K562 (cell line): ENCODE data around the gene PSMA5. TPM values are rescaled to one million over a fixed set of nuclear protein-coding genes. Genes with fewer than 3 reads are reported as not detected.

Experiments used
- ATAC-seq: fragments of 200-7000 bp; cut with Tn5 transposase; 3 replicates; pipeline ENCODE4 v1.9.1; 2020; ENCODE audit warnings: moderate library complexity
- BruUV-seq: library from RNA; stranded (reverse); fragments of 400-500 nt; replicated peaks from 2 replicates; lab custom pipeline; 2021; lab: Mats Ljungman, UMichigan
- CTCF ChIA-PET: fragments of 300-600 bp; formaldehyde crosslinking; extraction: SDS; loops from one replicate; lab custom pipeline; 2021; ENCODE audit warnings: low intra/inter-chr PET ratio; lab: Yijun Ruan, JAX
- POLR2A ChIA-PET: fragments of 300-600, 350-650 bp; sonication (Branson Sonifier 250); formaldehyde crosslinking; extraction: SDS; loops from one replicate; lab custom pipeline; 2021; ENCODE audit warnings: antibody characterized with exemption, inconsistent platforms; lab: Yijun Ruan, JAX
- DNase-seq, 4 experiments: peaks; one replicate each; pipeline versions ENCODE4 v3.0.0 to v3.0.0-alpha.2; 2011 to 2018; ENCODE audit warnings: low spot score in 3 of 4, mixed read lengths in 3 of 4; ENCODE audit errors: extremely low read depth in 1 of 4
- FAIRE-seq: peaks from 2 replicates; lab custom pipeline; 2011; peaks lifted over from hg19 to GRCh38; lab: Jason Lieb, UNC
- H2AFZ ChIP-seq: 2 replicates; pipeline ENCODE4 v1.6.0; 2011; ENCODE audit warnings: low read depth, low read length, control low read depth, inconsistent platforms
- H3K27ac ChIP-seq: fragments of 200-600 bp; 3 replicates; pipeline ENCODE4 v1.8.0; 2011; ENCODE audit warnings: low read depth, mild to moderate bottlenecking, control low read depth, inconsistent platforms, low read length, moderate library complexity, mixed read lengths; ENCODE audit errors: extremely low read depth
- H3K27me3 ChIP-seq, 2 experiments: fragments of 300-600 bp in 1 of 2; 2 replicates in 1 of 2; 3 replicates in 1 of 2; pipeline versions ENCODE4 v1.6.0 to v1.8.0; 2011; ENCODE audit warnings: inconsistent platforms in 2 of 2, low read length in 2 of 2, mild to moderate bottlenecking in 1 of 2, mixed read lengths in 1 of 2, moderate library complexity in 1 of 2; ENCODE audit not compliant: control insufficient read depth in 2 of 2, insufficient read depth in 2 of 2
- H3K36me3 ChIP-seq: fragments of 300-600 bp; 3 replicates; pipeline ENCODE4 v1.8.0; 2011; ENCODE audit warnings: mild to moderate bottlenecking, low read length, inconsistent platforms; ENCODE audit not compliant: control insufficient read depth, insufficient read depth
- H3K4me1 ChIP-seq, 2 experiments: fragments of 200-600 bp in 1 of 2; replicated peaks in 1 of 2; 2 replicates in 1 of 2; 3 replicates in 1 of 2; pipeline versions ENCODE4 v1.5.1 to v1.8.0; 2011; ENCODE audit warnings: inconsistent platforms in 2 of 2, low read length in 2 of 2, mild to moderate bottlenecking in 1 of 2, mixed read lengths in 1 of 2, moderate library complexity in 1 of 2; ENCODE audit not compliant: control insufficient read depth in 2 of 2, insufficient read depth in 2 of 2
- H3K4me2 ChIP-seq: 2 replicates; pipeline ENCODE4 v1.6.1; 2011; ENCODE audit warnings: low read length, control low read depth, inconsistent platforms, mixed read lengths; ENCODE audit not compliant: insufficient read depth
- H3K4me3 ChIP-seq: fragments of 200-600 bp; sonication (generic), shearing (Covaris generic); 2 replicates; pipeline ENCODE4 v1.5.1; 2016; ENCODE audit warnings: control low read depth, inconsistent platforms
- H3K79me2 ChIP-seq: fragments of 200-600 bp; 3 replicates; pipeline ENCODE4 v1.8.0; 2011; ENCODE audit warnings: low read length, inconsistent platforms; ENCODE audit not compliant: control insufficient read depth, insufficient read depth
- H3K9ac ChIP-seq, 2 experiments: 2 replicates each; pipeline versions ENCODE4 v1.6.0 to v1.6.1; 2011; ENCODE audit warnings: low read depth in 2 of 2, low read length in 2 of 2, control low read depth in 1 of 2, inconsistent platforms in 1 of 2, mild to moderate bottlenecking in 1 of 2, mixed read lengths in 1 of 2; ENCODE audit not compliant: insufficient read depth in 1 of 2
- H3K9me1 ChIP-seq: one replicate; pipeline ENCODE4 v1.6.0; 2011; ENCODE audit warnings: inconsistent platforms, mild to moderate bottlenecking, low read length, moderate library complexity; ENCODE audit not compliant: control insufficient read depth, insufficient read depth
- H3K9me3 ChIP-seq: replicated peaks from 2 replicates; pipeline ENCODE4 v1.5.1; 2011; ENCODE audit warnings: low read depth, low read length, inconsistent platforms; ENCODE audit not compliant: control insufficient read depth, insufficient read depth
- H4K20me1 ChIP-seq: replicated peaks from 2 replicates; pipeline ENCODE4 v1.6.1; 2011; ENCODE audit warnings: low read length, inconsistent platforms, mixed read lengths; ENCODE audit not compliant: control insufficient read depth, insufficient read depth
- ARID3B ChIP-seq: fragments of 250-450 bp; sonication (Bioruptor Pico); IDR thresholded peaks from 2 replicates; pipeline ENCODE4 v1.4.0; 2020; ENCODE audit warnings: borderline replicate concordance
- E4F1 ChIP-seq: fragments of 250-450 bp; sonication (Bioruptor Pico); IDR thresholded peaks from 2 replicates; pipeline ENCODE4 v1.5.0; 2021; ENCODE audit warnings: mild to moderate bottlenecking, borderline replicate concordance
- PHF21A ChIP-seq: fragments of 450-650 bp; IDR thresholded peaks from 2 replicates; pipeline ENCODE4 v1.6.1; 2017; ENCODE audit warnings: low read depth, borderline replicate concordance
- RAD21 ChIP-seq, 2 experiments: fragments of 250-450 bp in 1 of 2; fragments of 450-650 bp in 1 of 2; sonication (Bioruptor Pico) in 1 of 2; formaldehyde crosslinking in 1 of 2; IDR thresholded peaks in 1 of 2; conservative IDR thresholded peaks in 1 of 2; 2 replicates each; pipeline versions ENCODE4 v1.4.0 to v1.8.0; 2020 to 2022; ENCODE audit warnings: mild to moderate bottlenecking in 2 of 2, moderate library complexity in 1 of 2
- SREBF2 ChIP-seq: sonication (generic); formaldehyde crosslinking; IDR thresholded peaks from 2 replicates; pipeline ENCODE4 v1.4.0; 2020; ENCODE audit warnings: mild to moderate bottlenecking, missing genetic modification reagents
- STAT5B ChIP-seq: fragments of 250-450 bp; sonication (Bioruptor Pico); IDR thresholded peaks from 2 replicates; pipeline ENCODE4 v1.8.0; 2021; ENCODE audit warnings: mild to moderate bottlenecking, inconsistent platforms
- ZNF766 ChIP-seq: fragments of 200-800 bp; sonication (Bioruptor generic); conservative IDR thresholded peaks from 2 replicates; pipeline ENCODE4 v1.6.1; 2016; ENCODE audit warnings: missing genetic modification characterization, missing compliant biosample characterization
- WGBS: fragments of 100-300 bp; shearing (Covaris generic); methylation state at CpG from one replicate; pipeline ENCODE4 v1.1.6; 2016; ENCODE audit warnings: low coverage, mixed read lengths; ENCODE audit not compliant: insufficient coverage; ENCODE audit errors: missing lambda C conversion rate; 5-methylcytosine and 5-hydroxymethylcytosine counted together
- in situ Hi-C: fragments of 300-500 bp; cut with MboI; formaldehyde crosslinking; loops from 4 replicates; pipeline ENCODE4 v1.15.0; 2018; ENCODE audit warnings: inconsistent platforms, mixed read lengths
- intact Hi-C: fragments of 100-400 bp; cut with micrococcal nuclease; formaldehyde crosslinking; loops from 2 replicates; pipeline ENCODE4 v1.14.2; 2022
- polyA plus RNA-seq, 8 experiments: library from polyadenylated mRNA; depleted of rRNA in 4 of 8; stranded (reverse) in 5 of 8; unstranded in 3 of 8; fragments of >200 nt; fragmentation: Nextera tagmentation in 2 of 8; fragmentation: Illumina TruSeq in 1 of 8; extraction: Ambion mirVana in 2 of 8; extraction: Trizol in 1 of 8; gene quantifications; 2 replicates each; pipeline versions ENCODE4 v1.2.1 to v1.2.3, GENCODE V29; 2011 to 2014; ENCODE audit warnings: inconsistent platforms in 1 of 8, missing spikeins in 1 of 8
- total RNA-seq, 7 experiments: library from RNA; depleted of rRNA in 6 of 7; stranded (reverse); fragments of >200 nt in 6 of 7; fragmentation: Illumina TruSeq in 2 of 7; extraction: Trizol in 2 of 7; gene quantifications; 2 replicates each; pipeline versions ENCODE4 v1.2.1 to v1.2.3, GENCODE V29; 2011 to 2021; ENCODE audit warnings: low replicate concordance in 1 of 7
- TF ChIP-seq, protein P1 (sequence below): sonication (generic); formaldehyde crosslinking; IDR thresholded peaks from 2 replicates; pipeline ENCODE4 v1.8.0; 2022; ENCODE audit warnings: mild to moderate bottlenecking, missing genetic modification reagents

Gene PSMA5
- total and polyA plus RNA-seq, 9 of the 15 experiments (the other 6 are each of a cell fraction or from before 2014, with no cell fraction given): 82.6 to 542 (median 287) TPM

- H3K9me3 ChIP-seq: no peaks in the 10 kb centered on the region
- intact Hi-C loops (no loop called here), in situ Hi-C loops (no loop called here)
- DNase-seq: no peak
- no peak for FAIRE-seq
- POLR2A ChIA-PET: interaction anchor here (0.7 kb wide), 1 partner anchor 10 kb away, joined by 3 read pairs; no protein-coding TSS in a partner anchor
- H3K4me3 ChIP-seq: no peak overlapping the region
- H3K9ac ChIP-seq: no peak overlapping the region
- H3K36me3 ChIP-seq: peaks cover 68% of the 10 kb centered on the region
- H3K4me2 ChIP-seq: no peak overlapping the region
- H4K20me1 ChIP-seq: no peaks in the 10 kb centered on the region
- peaks cover 6 to 31% of the 10 kb centered on the region in 2 experiments; a peak in 4 of 5 replicates for H3K4me1 ChIP-seq
- H3K9me1 ChIP-seq: peaks cover 4% of the 10 kb centered on the region
- BruUV-seq: no TSS peak
- no peak overlapping the region for H3K27ac ChIP-seq
- no peaks in the 10 kb centered on the region for H3K27me3 ChIP-seq
- whole genome bisulfite sequencing: 94% methylated on average over 3 of the region's 3 CpGs
- H3K79me2 ChIP-seq: peaks cover 43% of the 10 kb centered on the region
- CTCF ChIA-PET: no interaction called here
- no peak overlapping the region for H2AFZ ChIP-seq
- no peak for ATAC-seq
- TF ChIP-seq E4F1 (CRISPR knock-in tag): no peak
- TF ChIP-seq, protein P1, sequence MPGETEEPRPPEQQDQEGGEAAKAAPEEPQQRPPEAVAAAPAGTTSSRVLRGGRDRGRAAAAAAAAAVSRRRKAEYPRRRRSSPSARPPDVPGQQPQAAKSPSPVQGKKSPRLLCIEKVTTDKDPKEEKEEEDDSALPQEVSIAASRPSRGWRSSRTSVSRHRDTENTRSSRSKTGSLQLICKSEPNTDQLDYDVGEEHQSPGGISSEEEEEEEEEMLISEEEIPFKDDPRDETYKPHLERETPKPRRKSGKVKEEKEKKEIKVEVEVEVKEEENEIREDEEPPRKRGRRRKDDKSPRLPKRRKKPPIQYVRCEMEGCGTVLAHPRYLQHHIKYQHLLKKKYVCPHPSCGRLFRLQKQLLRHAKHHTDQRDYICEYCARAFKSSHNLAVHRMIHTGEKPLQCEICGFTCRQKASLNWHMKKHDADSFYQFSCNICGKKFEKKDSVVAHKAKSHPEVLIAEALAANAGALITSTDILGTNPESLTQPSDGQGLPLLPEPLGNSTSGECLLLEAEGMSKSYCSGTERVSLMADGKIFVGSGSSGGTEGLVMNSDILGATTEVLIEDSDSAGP (CRISPR knock-in tag): no peak
- no peak for TF ChIP-seq RAD21 (CRISPR knock-in tag; conservative IDR thresholded peaks at IDR 0.05 in 1 of 2, IDR thresholded peaks at IDR 0.05 in 1 of 2)
- no peak for TF ChIP-seq PHF21A
- no peak for TF ChIP-seq SREBF2 (CRISPR knock-in tag)
- no peak for TF ChIP-seq ZNF766 (CRISPR knock-in tag)
- TF ChIP-seq STAT5B (CRISPR knock-in tag): no peak
- TF ChIP-seq ARID3B (CRISPR knock-in tag): no peak
These were observed 58.6 kb downstream of the PSMA5 start for GRCh38 chr1:109367626-109368025.
